NCI-H460 (cell line): Measurements from ENCODE around the gene IGFBP2. TPM values are rescaled to one million over a fixed set of nuclear protein-coding genes. Genes with fewer than 3 reads are reported as not detected.

Experiments used
- DNase-seq: peaks from one replicate; pipeline ENCODE4 v3.0.0-alpha.2; 2016; ENCODE audit warnings: low read depth; ENCODE audit errors: extremely low read depth
- total RNA-seq: library from RNA; depleted of rRNA; stranded (reverse); fragments of >200 nt; shearing (Covaris generic); gene quantifications from 2 replicates; pipeline ENCODE4 v1.2.3, GENCODE V29; 2014

The IGFBP2 gene
- total RNA-seq, 1 experiment from 2014 or later: 245 TPM

DNA sequence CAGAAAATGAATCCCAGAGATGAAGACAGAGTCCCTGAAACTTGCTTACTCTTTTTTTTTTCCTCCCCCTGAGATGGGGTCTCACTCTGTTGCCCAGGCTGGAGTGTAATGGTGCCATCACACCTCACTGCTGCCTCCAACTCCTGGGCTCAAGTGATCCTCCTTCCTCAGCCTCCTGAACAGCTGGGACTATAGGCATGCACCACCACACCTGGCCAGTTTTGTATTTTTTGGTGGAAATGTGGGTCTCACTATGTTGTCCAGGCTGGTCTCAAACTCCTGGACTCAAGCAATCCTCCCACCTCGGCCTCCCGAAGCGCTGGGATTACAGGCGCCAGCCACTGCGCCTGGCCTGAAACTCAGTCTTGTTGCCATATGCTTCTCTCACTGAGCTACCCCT, 27.8 kb downstream of the IGFBP2 start:
- no peak for DNase-seq

- no peak for DNase-seq
These were observed 28.6 kb downstream of the IGFBP2 start for GRCh38 chr2:216661639-216662375.

DNA sequence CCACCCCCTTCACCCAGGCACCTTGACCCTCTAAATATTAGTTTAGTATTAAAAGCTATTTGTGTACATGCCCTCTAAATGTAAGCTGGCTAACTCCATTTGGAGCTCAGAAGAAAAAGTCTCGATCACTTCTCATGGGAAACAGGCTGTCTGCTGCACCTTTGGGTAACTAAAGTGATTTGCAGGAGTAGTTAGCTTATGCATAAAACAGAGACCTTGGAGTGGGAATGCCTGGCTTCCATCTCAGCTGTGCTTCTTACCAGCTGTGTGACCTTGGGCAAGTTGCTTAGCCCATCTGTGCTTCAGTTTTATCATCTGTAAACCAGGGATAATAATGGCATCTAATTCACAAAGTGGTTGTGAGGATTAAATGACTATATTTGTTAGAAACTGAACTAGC, 29.9 kb downstream of the IGFBP2 start:
- no peak for DNase-seq

- no peak for DNase-seq
These were observed 30.6 kb downstream of the IGFBP2 start for GRCh38 chr2:216663846-216664245.

- DNase-seq: no peak
These were observed 31.4 kb downstream of the IGFBP2 start for GRCh38 chr2:216664593-216665034.

DNA sequence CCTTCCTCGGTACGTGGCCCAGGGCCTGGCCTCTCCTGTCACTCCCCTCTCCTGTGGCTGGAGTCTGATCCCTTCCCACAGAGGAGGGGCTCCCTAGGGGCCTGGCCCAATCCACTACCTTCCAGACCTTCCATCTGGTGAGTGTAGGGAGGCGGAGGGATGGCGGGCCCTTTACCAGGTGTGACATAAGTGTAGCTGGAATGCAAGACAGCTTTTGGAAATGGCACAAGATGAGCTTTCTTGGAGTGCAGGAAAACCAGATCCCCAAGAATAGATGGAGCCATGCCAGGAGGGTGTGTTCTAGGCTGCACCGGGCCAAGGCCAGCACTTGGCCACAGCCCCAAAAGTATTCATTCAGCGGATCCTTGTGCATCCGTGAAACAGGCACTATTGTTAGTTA, 32.0 kb downstream of the IGFBP2 start:
- no peak for DNase-seq

DNA sequence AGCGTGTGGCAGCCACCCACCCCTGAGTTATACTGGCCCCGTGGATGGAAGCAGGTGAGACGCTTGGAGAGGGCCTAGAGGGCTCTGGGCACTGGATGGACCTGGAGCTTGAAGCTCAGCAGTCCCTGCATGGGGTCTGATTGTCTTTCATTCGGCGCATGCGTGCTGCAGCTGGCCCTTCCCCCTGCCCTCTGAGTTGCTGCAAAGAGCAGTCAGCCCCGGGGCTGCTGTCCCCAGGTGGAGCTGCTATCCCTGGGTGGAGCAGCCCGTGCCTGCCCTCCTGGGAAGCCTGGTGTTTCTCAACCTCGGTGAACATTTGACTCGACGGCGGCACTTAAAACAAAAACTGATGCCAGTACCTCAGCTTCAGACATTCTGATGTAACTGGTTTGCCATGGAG, 32.5 kb downstream of the IGFBP2 start:
- DNase-seq: no peak

- DNase-seq: peak; percentile 72
These were observed 33.4 kb downstream of the IGFBP2 start for GRCh38 chr2:216666461-216667233.

DNA sequence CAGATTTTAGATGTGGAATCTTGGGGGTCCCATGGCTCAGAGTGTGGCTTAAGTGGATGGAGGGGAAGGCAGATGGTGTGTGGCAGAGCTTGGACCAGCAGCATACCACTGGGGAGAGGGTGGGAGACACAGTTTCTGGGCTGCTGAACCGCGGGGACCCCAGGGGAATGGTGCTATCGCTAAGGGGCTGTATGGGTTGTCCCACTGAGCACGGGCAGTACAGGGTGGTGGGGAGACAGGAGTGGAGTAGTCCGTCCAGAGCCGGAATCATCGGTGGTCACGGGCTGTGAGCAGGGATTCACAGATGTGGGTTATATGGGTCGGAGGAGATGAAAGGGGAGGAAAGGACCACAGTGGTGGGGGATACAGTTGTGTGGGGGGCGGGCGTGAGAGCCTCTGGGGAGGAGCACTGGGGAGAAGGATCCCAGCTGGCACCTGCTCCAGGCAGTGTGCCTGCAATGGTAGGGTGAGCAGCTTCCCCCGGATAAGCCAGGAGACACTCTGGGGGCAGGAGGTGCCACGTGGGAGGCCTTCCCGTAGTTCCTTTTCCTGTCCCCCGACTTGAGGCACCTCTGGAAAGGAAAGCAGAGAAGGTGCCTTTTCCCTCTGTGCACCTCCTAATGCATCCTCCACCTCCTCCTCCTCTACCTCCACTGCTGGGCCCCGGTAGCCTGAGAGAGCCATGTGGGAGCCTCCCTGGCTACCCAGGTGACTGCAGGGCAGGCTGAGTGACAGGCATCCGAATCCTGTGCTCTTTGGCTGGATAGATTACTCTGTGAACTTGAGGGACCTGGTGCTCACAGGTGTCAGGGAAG, 37.3 kb downstream of the IGFBP2 start:
- DNase-seq: no peak

- no peak for DNase-seq
These were observed 37.8 kb downstream of the IGFBP2 start for GRCh38 chr2:216671081-216671411.

DNA sequence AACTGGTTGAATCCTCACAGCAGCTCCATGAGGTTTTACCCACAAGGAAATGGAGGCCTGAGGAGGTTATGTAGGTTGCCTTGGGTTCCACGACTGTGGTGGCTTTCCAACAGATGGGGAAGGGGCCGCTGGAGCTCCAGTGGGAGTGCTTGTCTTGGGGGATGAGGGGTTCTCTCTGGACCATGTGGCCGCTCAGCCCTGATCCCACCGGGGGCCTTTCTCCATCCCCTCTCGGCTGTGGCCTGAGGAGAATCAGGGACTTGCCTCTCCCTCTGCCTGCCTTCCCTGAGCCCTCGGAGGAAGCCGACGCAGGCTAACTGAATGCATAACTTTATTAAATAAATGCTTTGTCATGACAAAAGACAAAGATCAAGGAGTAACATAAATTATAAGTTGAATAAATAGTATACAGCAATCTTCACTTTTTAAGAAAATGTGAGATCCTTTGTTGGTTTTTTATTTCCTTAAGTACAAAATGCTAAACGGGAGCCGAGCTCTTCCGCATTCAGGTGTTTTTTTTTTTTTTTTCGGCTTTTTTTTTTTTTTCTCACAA, 38.6 kb downstream of the IGFBP2 start:
- no peak for DNase-seq

DNA sequence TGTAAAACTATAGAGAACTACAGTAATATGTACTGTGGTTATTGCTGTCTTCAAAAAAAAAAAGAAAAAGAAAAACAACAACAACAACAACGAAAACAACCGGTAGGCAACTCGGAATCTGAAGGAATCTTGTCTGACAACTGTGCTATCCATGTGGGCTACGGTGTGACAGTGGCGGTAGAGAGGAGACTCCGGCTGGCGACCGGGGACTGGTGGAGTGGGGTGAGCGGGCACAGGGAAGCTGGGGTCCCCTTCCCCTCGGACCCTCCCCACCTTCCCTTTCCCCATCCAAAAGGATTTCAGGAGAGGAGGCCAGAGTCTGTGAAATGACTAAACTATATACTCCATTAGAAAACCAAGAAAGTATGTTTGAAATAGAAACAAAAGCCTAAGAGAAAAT, 39.2 kb downstream of the IGFBP2 start:
- DNase-seq: no peak

DNA sequence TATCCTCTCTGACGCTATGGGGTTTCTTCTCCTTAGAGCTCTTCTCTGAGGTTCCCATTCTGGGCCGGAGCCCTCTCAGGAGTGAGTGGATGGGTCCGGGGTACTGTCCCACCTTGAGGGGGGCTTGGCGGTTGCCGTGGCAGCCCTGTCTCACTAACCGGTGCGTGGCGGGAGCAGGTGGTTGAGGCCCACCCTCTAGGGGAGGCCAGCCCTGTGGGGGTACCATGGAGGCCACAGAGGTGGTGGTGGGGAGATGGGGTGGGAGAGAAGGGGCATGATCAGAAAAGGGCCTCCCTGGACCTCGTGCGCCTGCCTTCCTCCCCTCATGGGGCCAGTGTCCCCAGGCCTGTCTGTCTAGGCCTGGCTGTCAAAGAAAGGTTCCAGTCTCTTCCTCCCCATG, 39.8 kb downstream of the IGFBP2 start:
- no peak for DNase-seq

DNA sequence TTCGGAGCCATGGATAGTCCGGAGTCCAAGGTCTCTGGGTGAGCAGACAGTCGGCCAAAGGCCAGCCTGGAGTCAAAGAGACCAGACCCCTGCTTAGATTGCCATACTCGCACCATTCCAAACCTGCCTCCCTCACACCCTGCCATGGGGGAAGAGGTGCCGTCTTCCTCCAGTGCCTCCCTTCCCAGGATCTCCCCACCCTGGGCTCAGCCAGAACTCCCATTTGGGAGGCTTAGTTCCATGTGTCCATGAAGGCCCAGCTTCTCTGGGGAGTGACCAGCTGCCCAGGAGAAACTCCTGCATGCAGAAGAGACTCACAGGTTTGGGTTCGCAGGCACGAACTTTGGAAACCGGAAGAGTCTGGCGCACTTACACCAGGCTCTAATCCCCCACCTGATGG, 40.4 kb downstream of the IGFBP2 start:
- DNase-seq: no peak

GRCh38 chr2:216674376-216674775, 41.2 kb downstream of the IGFBP2 start:
- no peak for DNase-seq

- no peak for DNase-seq
These were observed 43.4 kb downstream of the IGFBP2 start for GRCh38 chr2:216676630-216677029.

- no peak for DNase-seq
These were observed 44.3 kb downstream of the IGFBP2 start for GRCh38 chr2:216677439-216678097.

DNA sequence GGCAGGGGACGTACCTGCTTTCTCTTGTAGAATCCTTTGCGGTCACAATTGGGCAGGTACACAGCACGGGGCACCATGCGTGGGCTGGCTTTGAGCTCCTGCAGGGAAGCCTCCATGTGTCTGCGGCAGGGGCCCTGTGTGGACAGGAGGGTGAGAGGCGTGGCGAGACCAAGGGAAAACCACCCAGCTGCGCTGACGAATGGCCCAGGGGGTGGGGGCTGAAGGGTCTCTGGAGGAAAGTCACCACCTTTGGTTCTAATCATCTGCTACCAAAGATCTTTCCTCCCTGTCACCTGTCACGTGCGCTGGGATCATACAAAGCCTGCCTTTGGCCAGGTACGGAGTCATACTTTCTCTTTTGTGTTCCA, 44.9 kb downstream of the IGFBP2 start:
- no peak for DNase-seq

GRCh38 chr2:216678813-216679657, 45.8 kb downstream of the IGFBP2 start:
- no peak for DNase-seq

- DNase-seq: no peak
These were observed 46.4 kb downstream of the IGFBP2 start for GRCh38 chr2:216679658-216680024.
